Measurements from ENCODE around the gene DOK6. TPM values are rescaled to one million over a fixed set of nuclear protein-coding genes. Genes with fewer than 3 reads are reported as not detected.

Gene DOK6
- total and polyA plus RNA-seq, 9 of the 15 experiments (the other 6 are each of a cell fraction or from before 2014, with no cell fraction given), result not detected

DNA sequence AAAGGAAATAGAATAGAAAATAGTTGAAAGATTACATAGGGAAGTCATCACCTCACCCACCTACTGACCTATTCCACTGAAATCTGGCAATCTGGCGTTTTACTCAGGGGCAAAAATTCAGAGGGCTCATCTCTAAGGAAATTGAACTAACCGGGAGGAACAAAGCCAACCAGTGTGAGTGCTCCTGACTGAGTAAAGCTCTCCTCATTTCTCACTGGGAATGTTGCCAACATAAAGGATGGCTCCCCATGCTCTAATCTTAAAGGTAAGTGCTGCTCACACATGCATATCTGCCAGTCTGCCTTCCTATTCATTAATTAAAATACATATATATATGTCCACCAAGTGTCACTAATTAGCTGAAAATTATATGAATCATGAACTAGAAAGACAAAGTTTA is 13.5 kb upstream of the DOK6 start:
- FAIRE-seq, result no peak
- Histone ChIP-seq H4K20me1 (replicated peaks; ENCODE audit: control insufficient read depth, insufficient read depth, low read length) (no peaks in the 10 kb centered on the region), H3K9me3 (replicated peaks; ENCODE audit: control insufficient read depth, insufficient read depth, low read depth, low read length) (no peaks in the 10 kb centered on the region), H3K27me3 (ENCODE audit: control insufficient read depth in 2 of 2, insufficient read depth in 2 of 2, low read length in 2 of 2) (no peaks in the 10 kb centered on the region), H3K9me1 (ENCODE audit: control insufficient read depth, insufficient read depth, low read length) (no peaks in the 10 kb centered on the region), H3K9ac (ENCODE audit: insufficient read depth in 1 of 2, low read depth in 2 of 2, low read length in 2 of 2) (no peak overlapping the region), H3K4me3 (no peak overlapping the region), H3K27ac (ENCODE audit: extremely low read depth, low read depth, low read length) (no peak overlapping the region), H3K36me3 (ENCODE audit: control insufficient read depth, insufficient read depth, low read length) (no peaks in the 10 kb centered on the region), H2AFZ (ENCODE audit: low read depth, low read length) (no peak overlapping the region), H3K79me2 (ENCODE audit: control insufficient read depth, insufficient read depth, low read length) (no peaks in the 10 kb centered on the region), H3K4me2 (ENCODE audit: insufficient read depth, low read length) (no peak overlapping the region), H3K4me1 (replicated peaks in 1 of 2; ENCODE audit: control insufficient read depth in 2 of 2, insufficient read depth in 2 of 2, low read length in 2 of 2) (no peaks in the 10 kb centered on the region)
- CTCF ChIA-PET (ENCODE audit: low intra/inter-chr PET ratio), result no interaction called here
- POLR2A ChIA-PET, result no interaction called here
- in situ Hi-C loops (cut with MboI) (no loop called here), intact Hi-C loops (cut with micrococcal nuclease) (no loop called here)
- 5% methylated on average over 2 of the region's 2 CpGs for WGBS (ENCODE audit: insufficient coverage, low coverage, missing lambda C conversion rate)
- no peak for DNase-seq (ENCODE audit: extremely low read depth in 1 of 4, low spot score in 3 of 4)
- BruUV-seq (replicated peaks), result no TSS peak
- TF ChIP-seq, protein P1, sequence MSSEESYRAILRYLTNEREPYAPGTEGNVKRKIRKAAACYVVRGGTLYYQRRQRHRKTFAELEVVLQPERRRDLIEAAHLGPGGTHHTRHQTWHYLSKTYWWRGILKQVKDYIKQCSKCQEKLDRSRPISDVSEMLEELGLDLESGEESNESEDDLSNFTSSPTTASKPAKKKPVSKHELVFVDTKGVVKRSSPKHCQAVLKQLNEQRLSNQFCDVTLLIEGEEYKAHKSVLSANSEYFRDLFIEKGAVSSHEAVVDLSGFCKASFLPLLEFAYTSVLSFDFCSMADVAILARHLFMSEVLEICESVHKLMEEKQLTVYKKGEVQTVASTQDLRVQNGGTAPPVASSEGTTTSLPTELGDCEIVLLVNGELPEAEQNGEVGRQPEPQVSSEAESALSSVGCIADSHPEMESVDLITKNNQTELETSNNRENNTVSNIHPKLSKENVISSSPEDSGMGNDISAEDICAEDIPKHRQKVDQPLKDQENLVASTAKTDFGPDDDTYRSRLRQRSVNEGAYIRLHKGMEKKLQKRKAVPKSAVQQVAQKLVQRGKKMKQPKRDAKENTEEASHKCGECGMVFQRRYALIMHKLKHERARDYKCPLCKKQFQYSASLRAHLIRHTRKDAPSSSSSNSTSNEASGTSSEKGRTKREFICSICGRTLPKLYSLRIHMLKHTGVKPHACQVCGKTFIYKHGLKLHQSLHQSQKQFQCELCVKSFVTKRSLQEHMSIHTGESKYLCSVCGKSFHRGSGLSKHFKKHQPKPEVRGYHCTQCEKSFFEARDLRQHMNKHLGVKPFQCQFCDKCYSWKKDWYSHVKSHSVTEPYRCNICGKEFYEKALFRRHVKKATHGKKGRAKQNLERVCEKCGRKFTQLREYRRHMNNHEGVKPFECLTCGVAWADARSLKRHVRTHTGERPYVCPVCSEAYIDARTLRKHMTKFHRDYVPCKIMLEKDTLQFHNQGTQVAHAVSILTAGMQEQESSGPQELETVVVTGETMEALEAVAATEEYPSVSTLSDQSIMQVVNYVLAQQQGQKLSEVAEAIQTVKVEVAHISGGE (CRISPR knock-in tag; IDR thresholded peaks at IDR 0.05), result no peak
- TF ChIP-seq ZNF274 (IDR thresholded peaks at IDR 0.05; ENCODE audit: borderline replicate concordance, low read depth, low read length), result no peak
- TF ChIP-seq ZNF212 (CRISPR knock-in tag; IDR thresholded peaks at IDR 0.05), result no peak
- ATAC-seq, result no peak
